H1 (cell line): Measurements from ENCODE around the gene ATP8B3. TPM values are rescaled to one million over a fixed set of nuclear protein-coding genes. Genes with fewer than 3 reads are reported as not detected.

Experiments used
- ASH2L ChIP-seq: fragments of 200-600, 300-600 bp; sonication (generic); IDR thresholded peaks from one replicate; pipeline ENCODE4 v1.7.1; 2017; ENCODE audit warnings: low read length
- BCL11A ChIP-seq, 2 experiments: IDR thresholded peaks; one replicate each; pipeline ENCODE4 v1.6.1; 2011; ENCODE audit warnings: low read depth in 2 of 2, low read length in 2 of 2, mild to moderate bottlenecking in 2 of 2
- CHD1 ChIP-seq: IDR thresholded peaks from 2 replicates; pipeline ENCODE4 v1.6.1; 2012; ENCODE audit warnings: low read depth, low read length, improper control_type of control experiment
- CREB1 ChIP-seq: IDR thresholded peaks from 2 replicates; pipeline ENCODE4 v1.6.1; 2012; ENCODE audit warnings: inconsistent platforms
- GTF2F1 ChIP-seq: IDR thresholded peaks from 2 replicates; pipeline ENCODE4 v1.6.1; 2012; ENCODE audit warnings: low read depth, low read length, improper control_type of control experiment, borderline replicate concordance
- KDM4A ChIP-seq: IDR thresholded peaks from one replicate; pipeline ENCODE4 v1.7.1; 2012; ENCODE audit warnings: low read depth, mild to moderate bottlenecking, moderate library complexity, low read length, inconsistent platforms; ENCODE audit not compliant: severe bottlenecking
- POLR2AphosphoS5 ChIP-seq: IDR thresholded peaks from 2 replicates; pipeline ENCODE4 v1.6.1; 2011; ENCODE audit warnings: low read depth, low read length
- RBBP5 ChIP-seq: IDR thresholded peaks from 2 replicates; pipeline ENCODE4 v1.7.1; 2012; ENCODE audit warnings: low read depth, mild to moderate bottlenecking, inconsistent platforms, low read length, moderate library complexity, borderline replicate concordance
- RNF2 ChIP-seq: fragments of 200-900, 300-1000 bp; sonication (generic); IDR thresholded peaks from 2 replicates; pipeline ENCODE4 v1.7.1; 2016; ENCODE audit warnings: borderline replicate concordance, low read depth, mild to moderate bottlenecking, antibody characterized with exemption, low read length; ENCODE audit not compliant: poor library complexity, severe bottlenecking; ENCODE audit errors: missing control alignments
- SAP30 ChIP-seq: fragments of 300-600 bp; sonication (generic); IDR thresholded peaks from 2 replicates; pipeline ENCODE4 v1.7.1; 2012; ENCODE audit warnings: low read length, moderate library complexity, mild to moderate bottlenecking, inconsistent platforms; ENCODE audit not compliant: insufficient read depth, insufficient replicate concordance
- SIRT6 ChIP-seq: IDR thresholded peaks from one replicate; pipeline ENCODE4 v1.7.1; 2012; ENCODE audit warnings: low read length, inconsistent platforms
- SP4 ChIP-seq: IDR thresholded peaks from 2 replicates; pipeline ENCODE4 v1.6.1; 2012; ENCODE audit warnings: low read length, inconsistent platforms
- TAF1 ChIP-seq: IDR thresholded peaks from 2 replicates; pipeline ENCODE4 v1.6.1; 2011; ENCODE audit warnings: mild to moderate bottlenecking, low read depth, low read length
- ZNF274 ChIP-seq: IDR thresholded peaks from 2 replicates; pipeline ENCODE4 v1.7.0; 2012; ENCODE audit warnings: low read length, borderline replicate concordance; ENCODE audit errors: extremely low read depth
- polyA plus RNA-seq, 7 experiments: library from polyadenylated mRNA; depleted of rRNA in 3 of 7; stranded (reverse) in 5 of 7; unstranded in 2 of 7; fragments of >200 nt in 5 of 7; fragments of 200-250 nt in 2 of 7; gene quantifications; 1 replicate in 5 of 7; 2 replicates in 1 of 7; 4 replicates in 1 of 7; pipeline versions ENCODE4 v1.2.1 to v1.2.3, GENCODE V29; 2011 to 2013; ENCODE audit warnings: missing spikeins in 2 of 7, mixed read lengths in 2 of 7
- total RNA-seq: library from RNA; stranded (reverse); fragmentation: NEBNext Ultra II Directional; extraction: Animal tissue kit (Norgen Biotek cat#: 25700); gene quantifications from 2 replicates; pipeline ENCODE4 v1.2.1, GENCODE V29; 2021
- TF ChIP-seq, protein P1 (sequence below): IDR thresholded peaks from 2 replicates; pipeline ENCODE4 v1.6.1; 2011; ENCODE audit warnings: low read length, improper control_type of control experiment
- TF ChIP-seq, protein P2 (sequence below): IDR thresholded peaks from 2 replicates; pipeline ENCODE4 v1.6.1; 2012; ENCODE audit warnings: inconsistent platforms
- TF ChIP-seq, protein P3 (sequence below), 3 experiments: IDR thresholded peaks; 1 replicate in 2 of 3; 2 replicates in 1 of 3; pipeline versions ENCODE4 v1.5.1 to v1.6.1; 2011; ENCODE audit warnings: low read length in 3 of 3, mild to moderate bottlenecking in 3 of 3, inconsistent platforms in 2 of 3, low read depth in 1 of 3, moderate library complexity in 1 of 3; ENCODE audit not compliant: insufficient read depth in 1 of 3; ENCODE audit errors: control extremely low read depth in 1 of 3

The ATP8B3 gene
- total and polyA plus RNA-seq, 2 of the 8 experiments (the other 6 are each of a cell fraction or from before 2014, with no cell fraction given), result 4.1 to 9.3 TPM

DNA sequence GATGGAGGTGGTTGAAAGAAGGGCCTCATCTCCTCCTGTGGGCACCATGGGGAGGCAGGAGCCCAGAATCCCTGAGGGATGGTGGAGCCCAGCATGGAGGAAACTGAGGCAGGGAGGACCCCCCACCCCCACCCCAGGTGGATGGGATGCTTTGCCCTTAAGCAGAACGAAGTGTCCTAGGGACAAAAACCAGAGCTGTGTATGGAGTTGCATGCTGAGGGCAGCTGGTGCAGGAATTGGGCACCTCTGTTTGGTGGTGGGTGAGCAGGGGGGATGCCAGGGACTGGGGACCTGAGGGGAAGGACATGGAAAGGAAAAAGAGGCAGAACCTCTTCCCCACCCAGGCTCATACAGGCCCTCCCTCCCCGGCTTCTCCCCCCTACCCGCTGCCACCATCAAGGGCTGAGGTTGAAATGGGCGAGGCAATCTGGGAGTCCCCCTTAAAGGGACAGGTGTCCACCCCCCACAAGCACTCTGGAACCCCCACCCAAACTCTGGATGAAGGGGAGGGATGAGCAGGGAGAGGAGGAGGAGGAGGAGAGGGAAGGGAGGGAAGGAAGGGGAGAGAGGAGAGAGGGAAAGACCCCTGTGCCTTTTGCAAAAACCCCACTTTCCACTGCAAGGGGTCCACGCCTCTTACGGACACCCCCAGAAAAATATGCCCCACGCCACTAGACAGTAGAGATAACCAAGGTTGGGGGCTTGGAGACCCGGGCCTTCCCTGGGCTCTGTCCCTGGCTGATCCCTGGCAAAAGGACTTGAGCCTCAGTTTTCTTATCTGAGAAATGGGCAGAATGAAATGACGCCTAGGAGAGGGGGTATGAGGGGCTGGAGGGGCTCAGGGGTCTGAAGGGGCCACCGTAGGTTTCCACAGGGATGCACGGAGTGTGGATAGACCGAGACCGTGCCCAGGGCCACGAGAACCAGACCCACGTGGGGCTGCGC is 52.8 kb downstream of the ATP8B3 start (continued):
- peak; percentile 70 for TF ChIP-seq RNF2
- no peak for TF ChIP-seq POLR2AphosphoS5
- TF ChIP-seq RBBP5, result no peak
- TF ChIP-seq GTF2F1, result no peak
- no peak for TF ChIP-seq TAF1
- TF ChIP-seq SIRT6, result no peak
- no peak for TF ChIP-seq ZNF274
- no peak for TF ChIP-seq SAP30
- TF ChIP-seq, protein P1, sequence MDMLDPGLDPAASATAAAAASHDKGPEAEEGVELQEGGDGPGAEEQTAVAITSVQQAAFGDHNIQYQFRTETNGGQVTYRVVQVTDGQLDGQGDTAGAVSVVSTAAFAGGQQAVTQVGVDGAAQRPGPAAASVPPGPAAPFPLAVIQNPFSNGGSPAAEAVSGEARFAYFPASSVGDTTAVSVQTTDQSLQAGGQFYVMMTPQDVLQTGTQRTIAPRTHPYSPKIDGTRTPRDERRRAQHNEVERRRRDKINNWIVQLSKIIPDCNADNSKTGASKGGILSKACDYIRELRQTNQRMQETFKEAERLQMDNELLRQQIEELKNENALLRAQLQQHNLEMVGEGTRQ, result no peak
- TF ChIP-seq CREB1, result no peak
- TF ChIP-seq BCL11A (IDR thresholded peaks at IDR 0.05; ENCODE audit: low read depth in 2 of 2, low read length in 2 of 2), result no peak
- no peak for TF ChIP-seq ASH2L
- TF ChIP-seq, protein P2, sequence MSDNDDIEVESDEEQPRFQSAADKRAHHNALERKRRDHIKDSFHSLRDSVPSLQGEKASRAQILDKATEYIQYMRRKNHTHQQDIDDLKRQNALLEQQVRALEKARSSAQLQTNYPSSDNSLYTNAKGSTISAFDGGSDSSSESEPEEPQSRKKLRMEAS, result no peak
- TF ChIP-seq CHD1, result no peak
- no peak for TF ChIP-seq SP4
- TF ChIP-seq, protein P3, sequence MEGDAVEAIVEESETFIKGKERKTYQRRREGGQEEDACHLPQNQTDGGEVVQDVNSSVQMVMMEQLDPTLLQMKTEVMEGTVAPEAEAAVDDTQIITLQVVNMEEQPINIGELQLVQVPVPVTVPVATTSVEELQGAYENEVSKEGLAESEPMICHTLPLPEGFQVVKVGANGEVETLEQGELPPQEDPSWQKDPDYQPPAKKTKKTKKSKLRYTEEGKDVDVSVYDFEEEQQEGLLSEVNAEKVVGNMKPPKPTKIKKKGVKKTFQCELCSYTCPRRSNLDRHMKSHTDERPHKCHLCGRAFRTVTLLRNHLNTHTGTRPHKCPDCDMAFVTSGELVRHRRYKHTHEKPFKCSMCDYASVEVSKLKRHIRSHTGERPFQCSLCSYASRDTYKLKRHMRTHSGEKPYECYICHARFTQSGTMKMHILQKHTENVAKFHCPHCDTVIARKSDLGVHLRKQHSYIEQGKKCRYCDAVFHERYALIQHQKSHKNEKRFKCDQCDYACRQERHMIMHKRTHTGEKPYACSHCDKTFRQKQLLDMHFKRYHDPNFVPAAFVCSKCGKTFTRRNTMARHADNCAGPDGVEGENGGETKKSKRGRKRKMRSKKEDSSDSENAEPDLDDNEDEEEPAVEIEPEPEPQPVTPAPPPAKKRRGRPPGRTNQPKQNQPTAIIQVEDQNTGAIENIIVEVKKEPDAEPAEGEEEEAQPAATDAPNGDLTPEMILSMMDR (IDR thresholded peaks at IDR 0.05; ENCODE audit: control extremely low read depth in 1 of 3, insufficient read depth in 1 of 3, low read depth in 1 of 3, low read length in 3 of 3), result no peak
- TF ChIP-seq KDM4A, result no peak
